ENCODE data around the gene RPRD2.

Gene RPRD2

GRCh38 chr1:150474869-150475268 is 110.9 kb downstream of the RPRD2 start:
- no peak for DNase-seq

- DNase-seq = no peak
Measured at GRCh38 chr1:150476754-150477153, 112.8 kb downstream of the RPRD2 start.

GRCh38 chr1:150477320-150477719 is 113.4 kb downstream of the RPRD2 start:
- DNase-seq = no peak

DNA sequence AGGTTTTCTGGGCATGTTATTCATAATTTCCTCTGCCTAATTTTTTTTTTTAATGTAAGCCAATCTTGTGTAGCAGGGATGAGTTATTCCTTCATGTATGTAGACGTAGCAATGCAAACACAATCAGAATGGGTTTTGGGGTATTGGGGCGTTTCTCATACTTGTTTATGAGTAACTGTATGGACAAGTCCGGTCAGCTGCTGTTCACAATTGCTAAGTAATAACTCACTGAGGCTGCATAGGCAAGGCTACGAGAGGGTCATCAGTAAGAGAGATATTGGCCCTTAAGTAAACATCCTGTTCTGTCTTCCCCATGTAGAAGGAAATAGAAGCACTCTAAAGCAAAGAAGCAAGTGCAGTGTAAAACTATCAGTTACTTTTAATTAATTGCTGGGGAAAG is 113.8 kb downstream of the RPRD2 start:
- DNase-seq = no peak

DNA sequence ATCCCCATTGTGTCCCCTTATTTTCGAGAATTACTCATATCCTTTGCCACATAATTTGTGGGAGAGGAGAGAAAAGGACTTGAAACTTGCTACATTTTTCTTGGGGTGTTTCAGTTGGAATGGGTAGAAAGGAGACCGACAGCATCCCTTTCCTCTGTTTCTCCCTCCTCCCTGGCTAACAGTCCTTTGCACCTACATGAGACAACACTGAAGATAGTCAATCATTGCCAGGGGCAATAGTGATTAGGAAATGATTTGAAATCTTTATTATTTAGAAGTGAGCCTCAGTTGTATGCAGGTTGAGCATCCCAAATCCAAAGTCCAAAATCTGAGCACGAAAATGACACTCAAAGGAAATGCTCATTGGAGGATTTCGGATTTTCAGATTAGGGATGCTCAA is 115.4 kb downstream of the RPRD2 start:
- no peak for DNase-seq

DNA sequence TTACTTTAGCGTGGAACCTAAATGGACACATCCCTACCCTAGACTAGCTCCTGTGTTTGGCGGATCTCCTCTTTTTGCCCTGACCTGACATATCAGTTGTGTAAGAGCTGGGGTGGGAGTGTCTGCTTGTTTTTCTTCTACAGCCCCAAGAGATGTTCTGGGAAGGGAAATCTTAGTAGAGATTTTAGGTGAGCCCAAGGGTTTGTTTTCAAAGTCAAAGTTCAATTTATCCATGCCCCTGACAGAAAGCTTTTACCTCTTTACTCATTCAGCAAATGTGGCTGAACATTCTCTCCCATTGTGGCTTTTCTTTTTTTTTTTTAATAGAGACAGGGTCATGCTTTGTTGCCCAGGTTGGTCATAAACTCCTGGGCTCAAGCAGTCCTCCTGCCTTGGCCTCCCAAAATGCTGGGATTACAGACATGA is 116.0 kb downstream of the RPRD2 start:
- DNase-seq = no peak

GRCh38 chr1:150484431-150484830 is 120.5 kb downstream of the RPRD2 start:
- DNase-seq = no peak

- no peak for DNase-seq
Measured at GRCh38 chr1:150484861-150485260, 120.9 kb downstream of the RPRD2 start.

DNA sequence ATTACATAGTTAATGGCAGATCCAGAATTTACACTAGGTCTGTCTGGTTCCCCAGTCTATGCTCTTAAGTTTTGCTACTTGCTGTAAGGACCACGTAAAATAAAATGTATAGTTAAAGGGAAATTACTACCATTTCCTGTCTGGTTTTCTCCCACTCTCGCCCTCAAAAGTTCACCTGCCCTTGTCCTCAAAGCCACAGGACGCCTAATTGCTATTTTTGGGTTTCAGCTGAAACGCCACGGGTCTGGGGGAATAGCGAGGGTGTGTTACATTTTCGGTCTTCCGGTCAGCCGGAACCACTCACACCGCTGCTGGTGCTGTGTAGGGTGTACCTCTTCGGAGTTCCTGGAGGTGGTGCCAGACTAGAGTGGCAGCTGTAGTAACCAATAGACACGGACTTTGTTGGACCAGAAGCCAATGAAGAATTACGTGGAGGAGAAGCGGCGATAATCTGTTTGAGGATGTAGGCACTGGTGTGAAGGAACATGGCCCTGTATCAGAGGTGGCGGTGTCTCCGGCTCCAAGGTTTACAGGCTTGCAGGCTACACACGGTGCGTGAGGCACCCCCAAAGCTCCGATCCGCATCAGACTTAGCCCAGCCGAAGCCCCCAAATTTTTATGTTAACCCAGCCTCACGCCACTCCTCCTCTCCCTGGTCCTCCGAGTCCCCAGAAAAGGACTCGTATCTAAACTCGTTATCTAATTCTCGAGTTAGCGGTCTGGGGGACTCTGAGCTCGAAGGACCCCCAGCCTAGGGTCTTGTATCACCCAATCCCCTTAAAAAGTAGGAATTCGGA is 123.2 kb downstream of the RPRD2 start, which contains the start of gene TARS2:
TSS of gene TARS2 (plus strand) at position 454 of the 797 bp plus-strand sequence. CDS start at position 486, 32 bp downstream.
- DNase-seq = peak; percentile 95 to 97

DNA sequence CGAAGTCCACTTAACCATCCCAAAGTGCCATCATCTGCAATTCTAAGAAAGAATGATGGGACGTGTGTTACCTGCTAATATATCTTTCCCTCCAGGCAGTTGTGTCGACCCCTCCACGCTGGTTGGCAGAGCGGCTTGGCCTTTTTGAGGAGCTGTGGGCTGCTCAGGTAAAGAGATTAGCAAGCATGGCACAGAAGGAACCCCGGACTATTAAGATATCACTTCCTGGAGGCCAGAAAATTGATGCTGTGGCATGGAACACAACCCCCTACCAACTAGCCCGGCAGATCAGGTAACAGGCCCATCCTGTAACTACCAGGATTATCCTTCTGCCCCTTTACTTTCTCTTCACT is 123.8 kb downstream of the RPRD2 start:
- no peak for DNase-seq

- DNase-seq = no peak
Measured at GRCh38 chr1:150493175-150493574, 129.2 kb downstream of the RPRD2 start.

GRCh38 chr1:150498342-150498741 is 134.4 kb downstream of the RPRD2 start:
- no peak for DNase-seq

DNA sequence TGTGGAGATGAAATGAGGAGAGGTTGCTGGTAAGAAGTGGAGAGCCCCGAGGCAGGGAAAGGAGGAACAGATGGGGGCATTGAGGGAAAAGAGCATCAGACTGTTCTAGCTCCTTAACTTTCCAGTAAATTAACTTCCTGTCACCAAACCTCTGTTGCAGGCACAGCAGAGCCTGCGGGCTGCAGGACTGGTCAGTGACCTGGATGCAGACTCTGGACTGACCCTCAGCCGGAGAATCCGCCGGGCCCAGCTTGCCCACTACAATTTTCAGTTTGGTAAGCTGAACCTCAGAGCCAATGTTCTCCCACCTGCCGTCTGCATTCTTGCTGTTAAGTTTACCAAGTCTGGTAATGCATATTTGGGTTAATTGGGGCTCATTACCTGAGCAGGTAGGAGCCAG is 141.5 kb downstream of the RPRD2 start:
- no peak for DNase-seq

DNA sequence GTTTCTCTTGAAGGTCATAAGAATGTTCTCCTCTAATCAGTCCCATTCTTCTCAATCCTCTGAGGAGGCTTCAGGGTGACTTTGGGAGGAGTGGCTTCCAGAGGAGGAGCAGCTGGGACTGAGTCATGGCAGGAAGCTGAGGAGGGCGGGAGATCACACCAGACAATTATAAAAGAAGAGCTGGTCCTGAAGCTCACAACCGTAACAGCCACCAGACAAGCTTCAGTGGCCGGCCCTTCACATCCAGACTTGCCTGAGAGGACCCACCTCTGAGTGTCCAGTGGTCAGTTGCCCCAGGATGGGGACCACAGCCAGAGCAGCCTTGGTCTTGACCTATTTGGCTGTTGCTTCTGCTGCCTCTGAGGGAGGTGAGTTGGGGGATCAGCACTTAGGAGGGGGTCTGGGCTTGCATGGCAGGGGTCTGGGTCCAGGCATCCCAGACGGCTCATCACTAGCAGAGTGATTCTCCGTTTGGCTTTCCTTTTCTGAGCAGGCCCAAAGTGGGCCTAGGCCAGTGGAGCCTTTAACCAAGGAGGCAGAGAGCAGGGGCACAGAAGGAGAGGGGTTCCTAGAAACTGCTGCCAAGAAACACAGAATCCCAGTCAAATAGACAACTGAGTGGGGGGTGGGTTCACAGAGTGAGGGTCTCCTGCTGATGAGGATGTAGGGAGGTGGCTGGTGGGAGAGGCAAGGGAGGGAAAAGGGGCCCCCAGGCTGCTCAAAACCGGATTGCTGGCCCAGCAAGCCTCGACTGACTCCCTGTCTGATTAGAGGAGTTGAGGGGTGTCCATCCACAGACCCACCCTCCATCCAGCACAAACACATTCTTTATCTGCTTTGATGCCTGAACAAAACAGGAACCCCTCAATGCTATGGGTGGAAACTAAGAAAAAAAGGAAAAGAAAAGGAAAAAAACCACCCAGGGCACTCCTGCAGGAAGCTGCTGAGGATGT is 144.2 kb downstream of the RPRD2 start, which contains the start of gene ECM1:
TSS of gene ECM1 (plus strand) at position 198 of the 953 bp plus-strand sequence. CDS start at position 299, 101 bp downstream.
- DNase-seq = no peak

DNA sequence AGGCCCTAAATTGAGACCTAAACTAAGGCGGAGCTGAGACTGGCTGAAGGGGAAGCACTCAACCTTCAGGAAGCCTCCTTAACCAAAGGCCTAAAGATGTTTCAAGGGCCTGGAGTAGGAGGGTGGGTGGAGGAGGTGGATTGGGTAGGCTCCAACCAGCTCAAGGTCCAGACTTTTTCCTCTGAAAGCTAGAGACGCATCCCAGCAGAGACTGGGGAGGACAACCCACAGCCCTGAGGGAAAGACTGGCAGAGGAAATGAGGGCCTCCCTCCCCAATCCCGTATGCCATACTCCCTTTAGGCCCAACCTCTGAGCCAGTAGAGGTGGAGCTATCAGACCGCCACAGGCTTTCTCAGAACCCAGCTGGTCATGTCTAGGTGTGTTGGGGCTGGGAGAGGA is 145.0 kb downstream of the RPRD2 start:
- no peak for DNase-seq

DNA sequence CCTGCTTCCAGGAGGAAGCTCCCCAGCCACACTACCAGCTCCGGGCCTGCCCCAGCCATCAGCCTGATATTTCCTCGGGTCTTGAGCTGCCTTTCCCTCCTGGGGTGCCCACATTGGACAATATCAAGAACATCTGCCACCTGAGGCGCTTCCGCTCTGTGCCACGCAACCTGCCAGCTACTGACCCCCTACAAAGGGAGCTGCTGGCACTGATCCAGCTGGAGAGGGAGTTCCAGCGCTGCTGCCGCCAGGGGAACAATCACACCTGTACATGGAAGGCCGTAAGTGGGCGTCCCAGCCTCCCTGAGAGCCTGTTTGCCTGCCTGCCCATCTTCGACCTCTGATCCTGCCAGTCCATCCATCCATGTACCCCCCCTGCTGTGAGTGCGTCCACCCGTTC is 147.6 kb downstream of the RPRD2 start:
- no peak for DNase-seq

GRCh38 chr1:150511985-150512660 is 148.2 kb downstream of the RPRD2 start:
- DNase-seq = no peak

- no peak for DNase-seq
Measured at GRCh38 chr1:150512846-150513245, 148.9 kb downstream of the RPRD2 start.

GRCh38 chr1:150513351-150513791 is 149.4 kb downstream of the RPRD2 start:
- no peak for DNase-seq

- no peak for DNase-seq
Measured at GRCh38 chr1:150514260-150514659, 150.3 kb downstream of the RPRD2 start.

DNA sequence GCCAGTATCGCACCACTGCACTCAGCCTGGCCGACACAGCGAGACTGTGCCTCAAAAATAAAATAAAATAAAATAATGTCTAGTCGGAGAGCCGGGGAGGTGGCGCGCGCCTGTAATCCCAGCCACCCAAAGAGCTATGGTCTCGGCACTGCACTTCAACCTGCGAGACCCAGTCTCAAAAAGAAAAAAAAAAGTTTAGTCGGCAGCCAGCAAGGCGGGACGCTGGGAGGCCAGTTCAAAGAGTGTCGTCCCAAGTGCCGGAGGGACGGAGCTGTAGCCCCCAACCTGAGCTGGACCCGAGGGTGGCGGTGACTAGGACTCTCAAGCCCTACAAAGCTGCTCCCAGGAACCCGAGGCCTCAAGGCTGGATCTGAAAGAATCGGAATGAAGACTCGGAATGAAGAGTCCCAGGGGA is 151.0 kb downstream of the RPRD2 start:
- no peak for DNase-seq

DNA sequence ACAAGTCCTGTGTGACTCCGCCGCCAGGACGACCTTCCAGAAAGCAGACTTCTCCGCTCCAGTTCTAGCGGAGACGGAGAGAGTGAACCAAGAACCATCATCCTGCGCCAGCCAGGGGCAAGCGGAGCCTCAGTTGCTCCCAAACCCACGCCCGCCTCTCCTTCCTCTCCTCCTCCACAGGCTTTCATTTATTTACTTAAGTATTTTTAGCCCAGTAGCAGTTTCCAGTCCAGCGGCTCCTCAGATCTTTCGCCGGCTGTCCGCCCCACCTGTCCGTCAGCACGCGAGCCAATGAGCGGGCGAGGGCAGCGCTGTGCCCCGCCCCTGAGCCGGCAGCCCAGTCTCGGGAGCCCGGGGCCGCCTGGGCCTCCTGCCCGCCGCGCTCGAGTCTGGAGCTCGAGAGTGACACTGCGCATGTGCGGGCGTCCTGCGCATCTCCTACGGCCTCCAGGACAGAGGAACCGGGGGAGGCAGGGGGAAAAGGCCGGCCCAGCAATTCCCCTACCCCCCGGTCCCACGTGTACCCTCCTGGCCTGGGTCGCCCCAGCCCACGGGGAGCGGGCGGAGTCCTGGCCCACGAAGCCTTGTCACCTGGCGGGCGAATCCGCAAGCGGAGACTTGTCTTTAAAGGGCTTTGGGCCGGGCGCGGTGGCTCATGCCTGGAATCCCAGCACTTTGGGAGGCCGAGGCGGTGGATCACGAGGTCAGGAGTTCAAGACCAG is 151.5 kb downstream of the RPRD2 start, which contains the start of gene FALEC:
TSS of gene FALEC (plus strand) at position 425 of the 722 bp plus-strand sequence.
- peak; percentile 93 to 95 for DNase-seq
